CD4-positive, alpha-beta T cell (primary cell): ENCODE measurements around the gene DUS3L. TPM values are rescaled to one million over a fixed set of nuclear protein-coding genes. Genes with fewer than 3 reads are reported as not detected.
A peak's percentile ranks its signal among the peaks of the same experiment; 100 is the strongest.

ENCODE experiments used
- ATAC-seq: fragments of 200-7000 bp; cut with Tn5 transposase; one replicate; pipeline ENCODE4 v1.10.0; 2022; ENCODE audit warnings: mild to moderate bottlenecking; ENCODE audit not compliant: poor library complexity
- CTCF ChIA-PET: fragments of 350-600 bp; sonication (Branson Sonifier 250); formaldehyde crosslinking; loops from one replicate; lab custom pipeline; 2021; ENCODE audit warnings: antibody characterized with exemption, inconsistent platforms; lab: Charles Lee
- POLR2A ChIA-PET: fragments of 350-600 bp; sonication (Branson Sonifier 250); formaldehyde crosslinking; loops from one replicate; lab custom pipeline; 2021; ENCODE audit warnings: antibody characterized with exemption, inconsistent platforms; lab: Charles Lee
- DNase-seq, 14 experiments: peaks; one replicate each; pipeline ENCODE4 v3.0.0-alpha.2; 2013 to 2020; ENCODE audit warnings: mixed read lengths in 2 of 14
- H3K27ac ChIP-seq, 2 donors: one replicate each; pipeline versions ENCODE4 v1.5.1 to v1.7.0; 2013; ENCODE audit warnings: low read length in 2 of 2, low read depth in 1 of 2, mild to moderate bottlenecking in 1 of 2
- H3K27me3 ChIP-seq, 2 experiments: 1 replicate in 1 of 2; 2 replicates in 1 of 2; pipeline versions ENCODE4 v1.6.1 to v1.7.0; 2013; ENCODE audit warnings: low read length in 2 of 2, control low read depth in 1 of 2, mild to moderate bottlenecking in 1 of 2, moderate library complexity in 1 of 2; ENCODE audit not compliant: insufficient read depth in 2 of 2, control insufficient read depth in 1 of 2
- H3K36me3 ChIP-seq: one replicate; pipeline ENCODE4 v1.6.1; 2013; ENCODE audit warnings: low read length, control low read depth; ENCODE audit not compliant: insufficient read depth
- H3K4me1 ChIP-seq: one replicate; pipeline ENCODE4 v1.6.1; 2013; ENCODE audit warnings: low read length, control low read depth; ENCODE audit not compliant: insufficient read depth
- H3K4me3 ChIP-seq: one replicate; pipeline ENCODE4 v1.5.1; 2013; ENCODE audit warnings: mild to moderate bottlenecking, low read length, moderate library complexity
- H3K9me3 ChIP-seq, 2 experiments: 1 replicate in 1 of 2; 2 replicates in 1 of 2; pipeline versions ENCODE4 v1.6.1 to v1.7.0; 2013; ENCODE audit warnings: low read length in 2 of 2, mild to moderate bottlenecking in 2 of 2, control low read depth in 1 of 2, moderate library complexity in 1 of 2; ENCODE audit not compliant: control insufficient read depth in 1 of 2, insufficient read depth in 1 of 2
- H3K27ac Mint-ChIP-seq: one replicate; pipeline ENCODE4 v1.8.0; 2020; ENCODE audit warnings: mixed read lengths
- H3K27me3 Mint-ChIP-seq: one replicate; pipeline ENCODE4 v1.8.0; 2021; ENCODE audit warnings: mixed read lengths
- H3K36me3 Mint-ChIP-seq: one replicate; pipeline ENCODE4 v1.8.0; 2021; ENCODE audit warnings: low read depth, mixed read lengths
- H3K4me1 Mint-ChIP-seq: one replicate; pipeline ENCODE4 v1.8.0; 2021; ENCODE audit warnings: low read depth, mixed read lengths
- H3K4me3 Mint-ChIP-seq: one replicate; pipeline ENCODE4 v1.8.0; 2020; ENCODE audit warnings: mild to moderate bottlenecking, mixed read lengths
- H3K9me3 Mint-ChIP-seq: one replicate; pipeline ENCODE4 v1.8.0; 2020; ENCODE audit warnings: mixed read lengths
- CTCF ChIP-seq: fragments of 200-600 bp; IDR thresholded peaks from one replicate; pipeline ENCODE4 v1.8.0; 2022; ENCODE audit warnings: antibody characterized with exemption, mild to moderate bottlenecking
- intact Hi-C, 2 experiments: fragments of 100-400 bp; cut with DNase I in 1 of 2; cut with micrococcal nuclease in 1 of 2; formaldehyde crosslinking; loops; one replicate each; pipeline versions ENCODE4 v1.15.1 to v1.9.0; 2023 to 2025; cut with DNase I, micrococcal nuclease
- total RNA-seq, 174 experiments: library from RNA in 2 of 174; stranded (reverse) in 2 of 174; gene quantifications; one replicate each; pipeline ENCODE4 v1.2.3 and lab custom pipeline; 2021 to 2026

Gene DUS3L
- total RNA-seq, 2 experiments from 2014 or later: 150 to 170 TPM

GRCh38 chr19:5827342-5827890 is 36.5 kb upstream of the DUS3L start:
- Mint-ChIP-seq H3K4me3 (peak overlapping the region; percentile 89), H3K27me3 (no peaks in the 10 kb centered on the region), H3K4me1 (peaks cover 18% of the 10 kb centered on the region), H3K9me3 (no peaks in the 10 kb centered on the region), H3K27ac (peak overlapping the region; percentile 76), H3K36me3 (peaks cover 9% of the 10 kb centered on the region)
- intact Hi-C loops: loop anchor here (1.0 to 5.0 kb wide), 4 partner anchors 35 to 285 kb away; partner anchors contain the start of genes DUS3L (in 2 of the 2), RFX2 (in 1 of the 2) and VMAC (in 1 of the 2)
- CTCF ChIA-PET: interaction anchor here (1.0 to 3.5 kb wide), 2 partner anchors 23 to 195 kb away, joined by 3 to 30 read pairs; no protein-coding TSS in a partner anchor
- peaks cover 0 to 25% of the 10 kb centered on the region in 2 experiments for H3K9me3 ChIP-seq
- POLR2A ChIA-PET: interaction anchor here (0.6 to 4.4 kb wide), 12 partner anchors 23 to 282 kb away, joined by 3 to 83 read pairs (median 10); partner anchors contain the start of genes CATSPERD, DUS3L, LONP1 and NDUFA11
- DNase-seq: no peak
- H3K27ac ChIP-seq: peak overlapping the region in 1 of 2 donors; percentile 38
- peaks cover 0 to 3% of the 10 kb centered on the region in 2 experiments for H3K27me3 ChIP-seq
- TF ChIP-seq CTCF: no peak
- no peak for ATAC-seq
- peaks cover 31% of the 10 kb centered on the region for H3K4me1 ChIP-seq
- peak overlapping the region; percentile 41 for H3K4me3 ChIP-seq
- no peaks in the 10 kb centered on the region for H3K36me3 ChIP-seq

GRCh38 chr19:5826531-5827341 is 35.8 kb upstream of the DUS3L start:
- peaks cover 18% of the 10 kb centered on the region for H3K4me1 Mint-ChIP-seq
- intact Hi-C loops: loop anchor here (1.0 to 5.0 kb wide), 4 partner anchors 34 to 286 kb away; partner anchors contain the start of genes DUS3L (in 2 of the 2), RFX2 (in 1 of the 2) and VMAC (in 1 of the 2)
- H3K4me1 ChIP-seq: peaks cover 31% of the 10 kb centered on the region
- ATAC-seq: no peak
- H3K36me3 Mint-ChIP-seq: peaks cover 9% of the 10 kb centered on the region
- ChIA-PET CTCF (interaction anchor here (1.0 to 3.5 kb wide), 2 partner anchors 23 to 195 kb away, joined by 3 to 30 read pairs; no protein-coding TSS in a partner anchor), POLR2A (interaction anchor here (0.6 to 4.4 kb wide), 9 partner anchors 18 to 282 kb away, joined by 3 to 83 read pairs (median 14); partner anchors contain the start of genes CATSPERD, DUS3L, LONP1 and NDUFA11)
- H3K27ac ChIP-seq: peak overlapping the region in 1 of 2 donors; percentile 38
- H3K9me3 Mint-ChIP-seq: no peaks in the 10 kb centered on the region
- H3K4me3 ChIP-seq: peak overlapping the region; percentile 41
- no peaks in the 10 kb centered on the region for H3K27me3 Mint-ChIP-seq
- peak in 5 of 14 experiments; percentile 14 to 76 (median 28) for DNase-seq
- peak overlapping the region; percentile 76 for H3K27ac Mint-ChIP-seq
- H3K9me3 ChIP-seq: peaks cover 0 to 25% of the 10 kb centered on the region in 2 experiments
- H3K36me3 ChIP-seq: no peaks in the 10 kb centered on the region
- H3K4me3 Mint-ChIP-seq: peak overlapping the region; percentile 89
- peaks cover 0 to 3% of the 10 kb centered on the region in 2 experiments for H3K27me3 ChIP-seq
- no peak for TF ChIP-seq CTCF

DNA sequence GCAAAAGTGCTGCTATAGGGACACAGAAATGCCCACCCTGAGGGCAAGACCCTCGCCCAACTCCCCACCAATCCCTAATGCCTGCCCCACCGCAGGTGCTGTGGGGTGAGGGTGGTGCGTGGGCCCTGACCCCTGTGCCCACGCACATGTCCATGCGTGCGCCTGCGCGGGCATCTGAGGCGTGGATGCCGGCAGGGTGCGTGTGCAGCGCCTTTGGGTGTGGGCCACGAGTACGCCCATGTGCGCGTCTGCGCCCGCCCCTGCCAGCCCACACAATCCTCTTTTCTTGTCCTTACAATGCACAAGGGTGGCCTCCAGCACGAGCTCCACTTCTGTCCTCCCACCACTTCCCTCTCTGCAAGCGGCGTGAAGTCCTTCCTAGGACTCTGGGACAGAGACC is 34.2 kb upstream of the DUS3L start:
- peaks cover 31% of the 10 kb centered on the region for H3K4me1 ChIP-seq
- peaks cover 0 to 25% of the 10 kb centered on the region in 2 experiments for H3K9me3 ChIP-seq
- H3K9me3 Mint-ChIP-seq: no peaks in the 10 kb centered on the region
- DNase-seq (peak in 1 of 14 experiments; percentile 38), ATAC-seq (no peak)
- no peak overlapping the region for H3K27ac Mint-ChIP-seq
- H3K27me3 Mint-ChIP-seq: no peaks in the 10 kb centered on the region
- ChIA-PET POLR2A (no interaction called here), CTCF (interaction anchor here (1.5 kb wide), 1 partner anchor 21 kb away, joined by 4 read pairs; the partner anchor contains the start of gene NRTN)
- H3K36me3 Mint-ChIP-seq: peaks cover 9% of the 10 kb centered on the region
- no peak overlapping the region for H3K27ac ChIP-seq
- no peak for TF ChIP-seq CTCF
- H3K36me3 ChIP-seq: no peaks in the 10 kb centered on the region
- peaks cover 18% of the 10 kb centered on the region for H3K4me1 Mint-ChIP-seq
- intact Hi-C loops: loop anchor here (2.0 to 5.0 kb wide), 4 partner anchors 18 to 287 kb away; partner anchors contain the start of genes DUS3L (in 2 of the 2) and RFX2 (in 1 of the 2)
- peaks cover 0 to 3% of the 10 kb centered on the region in 2 experiments for H3K27me3 ChIP-seq
- H3K4me3 ChIP-seq: no peak overlapping the region
- H3K4me3 Mint-ChIP-seq: no peak overlapping the region
